ENCODE data around the gene ENHO.

ENHO gene

GRCh38 chr9:34502471-34502870 is 20.3 kb downstream of the ENHO start:
- no peak overlapping the region for H3K27ac ChIP-seq (ENCODE audit: low read depth, low read length, poor library complexity, severe bottlenecking)
- H3K36me3 ChIP-seq (ENCODE audit: insufficient read depth, low read length), result no peaks in the 10 kb centered on the region
- no peaks in the 10 kb centered on the region for H3K27me3 ChIP-seq (ENCODE audit: insufficient read depth, low read length)
- H3K4me1 ChIP-seq (ENCODE audit: insufficient read depth, low read length, severe bottlenecking), result no peaks in the 10 kb centered on the region
- no peak overlapping the region for H3K4me3 ChIP-seq (ENCODE audit: low read depth, low read length, poor library complexity, severe bottlenecking)
- no peaks in the 10 kb centered on the region for H3F3A ChIP-seq (ENCODE audit: insufficient read depth, low read length)
- H4K20me1 ChIP-seq (ENCODE audit: insufficient read depth, low read length), result no peaks in the 10 kb centered on the region
- H2AFZ ChIP-seq (ENCODE audit: low read length), result no peak overlapping the region
- H3K9me2 ChIP-seq (ENCODE audit: low read depth, low read length), result no peaks in the 10 kb centered on the region
- no peaks in the 10 kb centered on the region for H3K79me2 ChIP-seq (ENCODE audit: insufficient read depth, low read length)
- no peaks in the 10 kb centered on the region for H3K9me3 ChIP-seq (ENCODE audit: low read length)
- H3K9ac ChIP-seq (ENCODE audit: low read length), result no peak overlapping the region
- no peak for TF ChIP-seq EZH2 (IDR thresholded peaks at IDR 0.05; ENCODE audit: borderline replicate concordance, low read length)
- TF ChIP-seq, protein P1, sequence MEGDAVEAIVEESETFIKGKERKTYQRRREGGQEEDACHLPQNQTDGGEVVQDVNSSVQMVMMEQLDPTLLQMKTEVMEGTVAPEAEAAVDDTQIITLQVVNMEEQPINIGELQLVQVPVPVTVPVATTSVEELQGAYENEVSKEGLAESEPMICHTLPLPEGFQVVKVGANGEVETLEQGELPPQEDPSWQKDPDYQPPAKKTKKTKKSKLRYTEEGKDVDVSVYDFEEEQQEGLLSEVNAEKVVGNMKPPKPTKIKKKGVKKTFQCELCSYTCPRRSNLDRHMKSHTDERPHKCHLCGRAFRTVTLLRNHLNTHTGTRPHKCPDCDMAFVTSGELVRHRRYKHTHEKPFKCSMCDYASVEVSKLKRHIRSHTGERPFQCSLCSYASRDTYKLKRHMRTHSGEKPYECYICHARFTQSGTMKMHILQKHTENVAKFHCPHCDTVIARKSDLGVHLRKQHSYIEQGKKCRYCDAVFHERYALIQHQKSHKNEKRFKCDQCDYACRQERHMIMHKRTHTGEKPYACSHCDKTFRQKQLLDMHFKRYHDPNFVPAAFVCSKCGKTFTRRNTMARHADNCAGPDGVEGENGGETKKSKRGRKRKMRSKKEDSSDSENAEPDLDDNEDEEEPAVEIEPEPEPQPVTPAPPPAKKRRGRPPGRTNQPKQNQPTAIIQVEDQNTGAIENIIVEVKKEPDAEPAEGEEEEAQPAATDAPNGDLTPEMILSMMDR (IDR thresholded peaks at IDR 0.05; ENCODE audit: low read length), result no peak
- no peak overlapping the region for H3K4me2 ChIP-seq (ENCODE audit: low read length)

DNA sequence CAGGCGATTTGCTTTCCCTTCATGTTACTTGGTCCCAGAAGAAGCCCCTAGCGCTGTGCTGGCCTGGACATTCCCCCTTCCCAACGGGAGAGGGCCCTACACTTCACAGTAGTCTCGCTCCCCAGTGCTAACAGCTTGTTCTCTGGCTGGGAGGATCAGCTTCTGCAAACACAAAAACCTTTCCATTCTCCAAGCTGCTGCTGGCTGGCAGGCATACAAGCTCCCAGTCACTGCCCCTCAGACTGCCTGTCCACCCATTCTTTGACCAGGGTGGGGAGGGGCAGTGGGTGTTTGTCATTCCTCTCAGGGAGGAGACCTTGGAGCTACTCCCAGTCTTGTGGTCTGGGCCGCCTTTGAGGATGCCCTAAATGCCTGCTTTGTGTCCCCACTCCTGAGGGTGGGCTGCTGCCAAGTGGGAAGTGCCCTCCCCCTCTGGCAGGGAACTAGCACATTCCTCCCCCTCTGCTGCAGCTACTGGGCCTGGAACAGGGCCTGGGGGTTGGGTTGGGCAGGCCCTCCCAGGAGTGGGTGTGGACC is 20.8 kb downstream of the ENHO start:
- no peak overlapping the region for H3K4me2 ChIP-seq (ENCODE audit: low read length)
- H3K27ac ChIP-seq (ENCODE audit: low read depth, low read length, poor library complexity, severe bottlenecking), result no peak overlapping the region
- no peaks in the 10 kb centered on the region for H3F3A ChIP-seq (ENCODE audit: insufficient read depth, low read length)

DNA sequence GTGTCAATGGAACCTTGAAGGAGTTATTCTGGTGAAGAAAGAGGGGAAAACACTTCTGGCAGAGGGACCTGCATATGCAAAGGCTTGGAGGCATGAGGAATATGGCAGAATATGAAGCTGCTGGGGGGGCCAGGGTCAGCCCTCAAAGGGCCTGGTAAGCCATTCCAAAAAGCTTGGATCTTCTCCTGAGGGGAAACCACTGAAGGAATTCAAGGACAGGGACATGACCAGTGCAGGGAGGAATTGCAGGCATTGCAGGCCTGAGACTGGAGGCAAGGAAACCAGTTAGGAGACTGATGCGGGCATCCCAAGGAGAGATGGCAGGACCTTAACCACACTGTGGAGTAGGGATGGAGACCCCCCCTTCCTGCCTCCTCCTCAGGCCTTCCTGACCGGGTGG is 21.4 kb downstream of the ENHO start:
- no peak for TF ChIP-seq EZH2 (IDR thresholded peaks at IDR 0.05; ENCODE audit: borderline replicate concordance, low read length)
- TF ChIP-seq, protein P1 (IDR thresholded peaks at IDR 0.05; ENCODE audit: low read length), result no peak
- Histone ChIP-seq H3K4me1 (ENCODE audit: insufficient read depth, low read length, severe bottlenecking) (no peaks in the 10 kb centered on the region), H3K4me3 (ENCODE audit: low read depth, low read length, poor library complexity, severe bottlenecking) (no peak overlapping the region), H4K20me1 (ENCODE audit: insufficient read depth, low read length) (no peaks in the 10 kb centered on the region), H3K79me2 (ENCODE audit: insufficient read depth, low read length) (no peaks in the 10 kb centered on the region), H3K27me3 (ENCODE audit: insufficient read depth, low read length) (no peaks in the 10 kb centered on the region), H3K27ac (ENCODE audit: low read depth, low read length, poor library complexity, severe bottlenecking) (no peak overlapping the region), H3K9ac (ENCODE audit: low read length) (no peak overlapping the region), H2AFZ (ENCODE audit: low read length) (no peak overlapping the region), H3F3A (ENCODE audit: insufficient read depth, low read length) (no peaks in the 10 kb centered on the region), H3K4me2 (ENCODE audit: low read length) (no peak overlapping the region), H3K9me2 (ENCODE audit: low read depth, low read length) (no peaks in the 10 kb centered on the region), H3K36me3 (ENCODE audit: insufficient read depth, low read length) (no peaks in the 10 kb centered on the region), H3K9me3 (ENCODE audit: low read length) (no peaks in the 10 kb centered on the region)

More for the DNA sequence above, 20.8 kb downstream of the ENHO start:
- no peaks in the 10 kb centered on the region for H3K9me2 ChIP-seq (ENCODE audit: low read depth, low read length)
- H3K36me3 ChIP-seq (ENCODE audit: insufficient read depth, low read length), result no peaks in the 10 kb centered on the region
- no peaks in the 10 kb centered on the region for H3K27me3 ChIP-seq (ENCODE audit: insufficient read depth, low read length)
- TF ChIP-seq EZH2 (IDR thresholded peaks at IDR 0.05; ENCODE audit: borderline replicate concordance, low read length), result no peak
- TF ChIP-seq, protein P1 (IDR thresholded peaks at IDR 0.05; ENCODE audit: low read length), result no peak
- H3K9me3 ChIP-seq (ENCODE audit: low read length), result no peaks in the 10 kb centered on the region
- no peak overlapping the region for H3K4me3 ChIP-seq (ENCODE audit: low read depth, low read length, poor library complexity, severe bottlenecking)
- no peak overlapping the region for H3K9ac ChIP-seq (ENCODE audit: low read length)
- no peak overlapping the region for H2AFZ ChIP-seq (ENCODE audit: low read length)
- H3K79me2 ChIP-seq (ENCODE audit: insufficient read depth, low read length), result no peaks in the 10 kb centered on the region
- H4K20me1 ChIP-seq (ENCODE audit: insufficient read depth, low read length), result no peaks in the 10 kb centered on the region
- no peaks in the 10 kb centered on the region for H3K4me1 ChIP-seq (ENCODE audit: insufficient read depth, low read length, severe bottlenecking)
